Right atrium auricular region (tissue), 2 donors: Measurements from ENCODE around the gene TNS3. TPM values are rescaled to one million over a fixed set of nuclear protein-coding genes. Genes with fewer than 3 reads are reported as not detected.

Experiments used
- DNase-seq: peaks from one replicate; pipeline ENCODE4 v3.0.0-alpha.2; 2019; ENCODE audit warnings: low spot score
- H3K27ac ChIP-seq, 2 donors: fragments of 200-600 bp; sonication (generic); 1 replicate in 1 of 2; 2 replicates in 1 of 2; pipeline ENCODE4 v1.5.1; 2016 to 2019
- H3K27me3 ChIP-seq, 2 donors: fragments of 200-600 bp; sonication (generic); one replicate each; pipeline versions ENCODE4 v1.5.1 to v1.6.0; 2017 to 2019
- H3K36me3 ChIP-seq: fragments of 200-600 bp; sonication (generic); one replicate; pipeline ENCODE4 v1.5.1; 2016
- H3K4me1 ChIP-seq, 2 donors: fragments of 200-600 bp; sonication (generic); one replicate each; pipeline versions ENCODE4 v1.5.1 to v1.6.0; 2017 to 2019
- H3K4me3 ChIP-seq, 2 donors: fragments of 200-600 bp; sonication (generic); 1 replicate in 1 of 2; 2 replicates in 1 of 2; pipeline ENCODE4 v1.5.1; 2017 to 2019; ENCODE audit warnings: mild to moderate bottlenecking in 1 of 2, moderate library complexity in 1 of 2
- H3K9me3 ChIP-seq, 2 donors: fragments of 200-600 bp; sonication (generic); one replicate each; pipeline ENCODE4 v1.5.1; 2019
- total RNA-seq, 2 donors: library from RNA; depleted of rRNA; stranded (reverse); fragments of >200 nt; gene quantifications; one replicate each; pipeline ENCODE4 v1.1.0, GENCODE V29; 2016
- TF ChIP-seq, protein P1 (sequence below), 2 donors: fragments of 200-600 bp; sonication (generic); IDR thresholded peaks; one replicate each; pipeline ENCODE4 v1.5.1; 2019; ENCODE audit warnings: antibody characterized with exemption in 2 of 2

The TNS3 gene
- total RNA-seq, 2 donors from 2014 or later, result 39.7 to 44.4 TPM

DNA sequence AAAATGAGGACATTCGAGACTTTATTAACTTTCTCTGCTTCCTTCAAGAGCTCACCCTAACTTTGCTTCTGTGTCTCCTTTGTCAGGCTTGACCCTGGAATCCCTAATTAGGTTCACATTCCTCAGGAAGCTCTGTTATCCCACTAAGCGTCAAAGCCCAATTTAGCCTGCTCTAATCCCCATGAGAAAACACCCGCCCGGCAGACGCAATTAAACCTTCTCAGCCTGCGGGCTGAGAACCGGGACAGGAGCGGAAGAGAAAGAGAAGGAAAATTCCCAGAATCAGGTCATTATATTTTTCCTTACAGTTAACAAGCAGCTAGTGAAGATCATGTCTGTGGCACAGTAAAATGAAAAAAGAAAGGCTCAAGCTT lies 93.0 kb downstream of the TNS3 start:
- no peaks in the 10 kb centered on the region for H3K27me3 ChIP-seq
- H3K36me3 ChIP-seq, result no peaks in the 10 kb centered on the region
- H3K27ac ChIP-seq, result peak overlapping the region; percentile 58 to 79
- TF ChIP-seq, protein P1, sequence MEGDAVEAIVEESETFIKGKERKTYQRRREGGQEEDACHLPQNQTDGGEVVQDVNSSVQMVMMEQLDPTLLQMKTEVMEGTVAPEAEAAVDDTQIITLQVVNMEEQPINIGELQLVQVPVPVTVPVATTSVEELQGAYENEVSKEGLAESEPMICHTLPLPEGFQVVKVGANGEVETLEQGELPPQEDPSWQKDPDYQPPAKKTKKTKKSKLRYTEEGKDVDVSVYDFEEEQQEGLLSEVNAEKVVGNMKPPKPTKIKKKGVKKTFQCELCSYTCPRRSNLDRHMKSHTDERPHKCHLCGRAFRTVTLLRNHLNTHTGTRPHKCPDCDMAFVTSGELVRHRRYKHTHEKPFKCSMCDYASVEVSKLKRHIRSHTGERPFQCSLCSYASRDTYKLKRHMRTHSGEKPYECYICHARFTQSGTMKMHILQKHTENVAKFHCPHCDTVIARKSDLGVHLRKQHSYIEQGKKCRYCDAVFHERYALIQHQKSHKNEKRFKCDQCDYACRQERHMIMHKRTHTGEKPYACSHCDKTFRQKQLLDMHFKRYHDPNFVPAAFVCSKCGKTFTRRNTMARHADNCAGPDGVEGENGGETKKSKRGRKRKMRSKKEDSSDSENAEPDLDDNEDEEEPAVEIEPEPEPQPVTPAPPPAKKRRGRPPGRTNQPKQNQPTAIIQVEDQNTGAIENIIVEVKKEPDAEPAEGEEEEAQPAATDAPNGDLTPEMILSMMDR (IDR thresholded peaks at IDR 0.05), result no peak
- H3K9me3 ChIP-seq, result no peaks in the 10 kb centered on the region
- no peak for DNase-seq
- H3K4me3 ChIP-seq, result no peak overlapping the region
- peaks cover 0 to 42% of the 10 kb centered on the region in 2 donors for H3K4me1 ChIP-seq

DNA sequence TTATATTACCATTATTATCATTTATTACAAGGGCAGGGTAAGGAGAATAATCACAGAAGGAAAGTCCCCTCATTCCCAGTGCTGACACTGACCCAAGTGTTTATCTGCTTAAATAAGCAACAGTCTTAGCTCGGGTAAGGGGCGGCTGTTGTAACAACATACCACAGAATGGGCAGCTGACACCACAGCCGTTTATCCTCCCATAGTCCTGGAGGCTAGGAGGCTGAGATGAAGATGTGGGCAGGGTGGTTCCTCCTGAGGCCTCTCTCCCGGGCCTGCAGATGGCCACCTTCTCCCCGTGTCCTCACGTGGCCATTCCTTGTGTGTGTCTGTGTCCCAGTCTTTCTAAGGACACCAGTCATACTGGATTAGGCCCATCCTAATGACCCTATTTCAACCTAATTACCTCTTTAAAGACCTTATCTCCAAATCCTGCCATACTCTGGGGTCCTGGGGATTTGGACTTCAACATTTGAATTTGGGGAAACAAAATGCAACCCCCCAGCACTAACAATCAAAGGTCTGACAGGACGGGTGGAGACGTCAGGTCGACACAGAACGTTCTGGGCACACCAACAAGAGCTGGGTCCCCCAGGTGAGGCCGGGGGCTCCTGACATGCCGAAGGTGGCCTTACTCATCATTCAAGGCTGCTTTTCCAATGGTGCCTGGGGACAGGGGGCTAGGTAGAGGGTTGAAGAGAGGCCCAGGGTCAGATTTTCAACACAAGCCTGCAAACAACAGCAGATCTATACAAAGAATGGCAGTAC lies 93.5 kb downstream of the TNS3 start:
- Histone ChIP-seq H3K4me3 (no peak overlapping the region), H3K36me3 (no peaks in the 10 kb centered on the region), H3K27ac (peak overlapping the region; percentile 58 to 79), H3K4me1 (peaks cover 0 to 46% of the 10 kb centered on the region in 2 donors), H3K27me3 (no peaks in the 10 kb centered on the region), H3K9me3 (no peaks in the 10 kb centered on the region)
- DNase-seq, result no peak
- TF ChIP-seq, protein P1 (IDR thresholded peaks at IDR 0.05), result no peak

DNA sequence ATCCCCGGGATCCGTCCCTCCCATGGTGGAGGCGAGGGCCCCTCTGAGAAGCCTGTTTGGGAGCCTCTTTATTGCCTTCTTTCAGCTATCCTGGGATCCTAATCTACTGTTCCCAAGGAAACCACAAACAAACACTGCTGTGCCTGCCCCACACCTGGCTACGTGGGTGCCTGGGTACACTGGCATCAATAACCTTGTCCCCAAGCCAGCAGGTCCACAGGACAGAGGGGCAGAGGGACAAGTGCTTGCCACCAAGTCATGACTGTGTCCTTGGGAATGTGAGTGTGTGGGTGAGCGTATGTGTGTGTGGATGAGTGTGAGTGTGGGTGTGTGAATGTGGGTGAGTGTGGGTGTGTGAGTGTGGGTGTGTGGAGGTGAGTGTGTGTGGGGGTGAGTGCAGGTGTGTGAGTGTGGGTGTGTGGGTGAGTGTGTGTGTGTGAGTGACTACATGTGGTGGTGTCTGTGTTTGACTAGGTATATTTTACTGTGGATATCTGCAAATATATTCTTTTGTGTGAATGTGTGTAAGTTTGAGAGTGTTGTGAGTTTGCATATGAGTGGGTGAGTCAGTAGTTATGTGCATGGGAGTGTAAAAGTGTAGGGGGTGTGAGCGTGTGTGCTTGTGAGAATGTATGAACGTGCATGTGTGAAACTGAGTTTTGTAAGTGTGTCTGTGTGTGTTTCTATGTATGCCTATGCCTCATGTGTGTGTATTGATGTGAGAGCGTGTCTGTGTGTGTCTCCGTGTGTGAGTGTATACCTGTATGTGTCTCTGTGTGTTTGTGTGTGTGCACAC lies 96.1 kb downstream of the TNS3 start:
- no peaks in the 10 kb centered on the region for H3K36me3 ChIP-seq
- TF ChIP-seq, protein P1 (IDR thresholded peaks at IDR 0.05), result no peak
- no peak overlapping the region for H3K4me3 ChIP-seq
- no peaks in the 10 kb centered on the region for H3K27me3 ChIP-seq
- H3K4me1 ChIP-seq, result peaks cover 0 to 68% of the 10 kb centered on the region in 2 donors
- H3K9me3 ChIP-seq, result no peaks in the 10 kb centered on the region
- H3K27ac ChIP-seq, result peak overlapping the region; percentile 84 to 87
- no peak for DNase-seq

DNA sequence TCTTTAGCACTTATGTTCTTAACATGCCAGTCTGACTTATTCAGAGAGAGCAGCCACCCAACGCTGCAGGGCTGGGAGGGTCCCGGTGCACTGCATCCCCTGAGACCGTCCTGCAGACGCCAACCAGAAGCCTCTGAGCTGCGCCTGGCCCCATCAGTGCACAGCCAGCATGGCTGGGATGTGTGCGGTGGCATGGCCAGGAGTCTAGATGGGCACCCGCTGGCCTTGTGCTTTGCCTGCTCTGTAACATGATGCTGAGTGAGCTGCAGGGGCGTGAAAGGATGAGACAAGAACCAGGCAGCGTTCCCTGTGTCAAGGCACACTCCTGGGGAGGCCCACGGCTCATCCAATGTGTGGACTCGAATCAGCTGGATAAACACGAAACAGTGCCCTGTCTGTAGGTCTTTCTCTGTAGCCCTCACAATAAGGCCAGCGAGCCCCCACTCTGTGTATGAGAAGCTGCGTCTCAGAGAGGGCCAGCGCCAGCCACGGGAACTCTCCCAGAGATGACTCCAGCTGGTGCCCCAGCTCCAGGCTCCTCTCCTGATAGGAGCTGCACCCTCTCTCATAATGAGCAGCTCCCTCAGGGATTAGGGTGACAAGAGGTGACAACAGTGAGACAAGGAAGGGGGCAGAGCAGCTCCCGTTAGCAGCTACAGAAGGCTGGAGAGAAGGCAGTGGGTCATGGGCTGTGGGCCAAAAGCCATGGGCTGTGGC lies 96.8 kb downstream of the TNS3 start:
- TF ChIP-seq, protein P1 (IDR thresholded peaks at IDR 0.05), result no peak
- no peaks in the 10 kb centered on the region for H3K9me3 ChIP-seq
- H3K27me3 ChIP-seq, result no peaks in the 10 kb centered on the region
- H3K4me3 ChIP-seq, result no peak overlapping the region
- DNase-seq, result no peak
- H3K36me3 ChIP-seq, result no peaks in the 10 kb centered on the region
- peaks cover 0 to 75% of the 10 kb centered on the region in 2 donors for H3K4me1 ChIP-seq
- H3K27ac ChIP-seq, result peak overlapping the region; percentile 84 to 87

DNA sequence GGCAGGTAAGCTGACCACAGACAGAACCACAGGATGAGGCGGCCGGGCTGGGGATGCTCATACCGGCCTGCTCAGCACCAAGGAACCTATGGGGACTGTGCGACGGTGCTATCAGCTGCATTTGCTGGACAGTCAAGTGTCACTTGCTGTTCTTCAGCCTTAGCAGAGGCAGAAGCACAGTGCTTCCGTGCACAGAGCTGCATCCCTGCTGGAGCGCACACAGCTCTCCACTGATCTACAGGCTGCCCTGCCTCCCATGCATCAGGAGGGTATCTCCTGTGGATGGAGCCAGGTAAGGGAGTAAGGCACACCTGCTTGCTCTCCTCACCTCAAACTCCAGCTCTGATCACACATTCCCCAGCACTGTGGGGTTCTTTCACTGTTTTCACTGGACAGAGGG lies 97.5 kb downstream of the TNS3 start:
- H3K27me3 ChIP-seq, result no peaks in the 10 kb centered on the region
- no peaks in the 10 kb centered on the region for H3K36me3 ChIP-seq
- H3K9me3 ChIP-seq, result no peaks in the 10 kb centered on the region
- H3K27ac ChIP-seq, result peak overlapping the region; percentile 84 to 87
- no peak for DNase-seq
- H3K4me1 ChIP-seq, result peaks cover 0 to 78% of the 10 kb centered on the region in 2 donors
- TF ChIP-seq, protein P1 (IDR thresholded peaks at IDR 0.05), result no peak
- H3K4me3 ChIP-seq, result no peak overlapping the region
